Measurements from ENCODE around the gene FGF14.

Gene FGF14

DNA sequence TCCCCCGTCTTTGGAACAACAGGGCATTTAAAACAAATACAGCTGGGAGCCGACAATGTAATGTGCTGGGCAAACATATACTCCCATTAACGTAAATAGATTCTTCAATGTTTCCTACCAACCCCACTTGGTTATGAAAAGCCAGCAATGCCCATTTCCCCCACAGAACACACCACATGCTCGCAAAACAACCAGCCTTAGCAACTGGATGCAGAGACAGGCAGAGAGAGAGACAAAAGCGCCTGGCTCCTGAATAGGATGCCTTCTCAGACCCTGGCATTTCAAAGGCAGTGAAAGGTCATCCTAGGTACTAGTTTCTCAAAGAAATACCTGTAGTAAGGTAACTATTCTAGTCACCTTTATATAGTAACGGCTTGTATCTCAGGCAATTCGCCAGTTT is 486.5 kb downstream of the FGF14 start:
- H3K4me3 ChIP-seq (ENCODE audit: low read length), result no peak overlapping the region
- TF ChIP-seq, protein P1, sequence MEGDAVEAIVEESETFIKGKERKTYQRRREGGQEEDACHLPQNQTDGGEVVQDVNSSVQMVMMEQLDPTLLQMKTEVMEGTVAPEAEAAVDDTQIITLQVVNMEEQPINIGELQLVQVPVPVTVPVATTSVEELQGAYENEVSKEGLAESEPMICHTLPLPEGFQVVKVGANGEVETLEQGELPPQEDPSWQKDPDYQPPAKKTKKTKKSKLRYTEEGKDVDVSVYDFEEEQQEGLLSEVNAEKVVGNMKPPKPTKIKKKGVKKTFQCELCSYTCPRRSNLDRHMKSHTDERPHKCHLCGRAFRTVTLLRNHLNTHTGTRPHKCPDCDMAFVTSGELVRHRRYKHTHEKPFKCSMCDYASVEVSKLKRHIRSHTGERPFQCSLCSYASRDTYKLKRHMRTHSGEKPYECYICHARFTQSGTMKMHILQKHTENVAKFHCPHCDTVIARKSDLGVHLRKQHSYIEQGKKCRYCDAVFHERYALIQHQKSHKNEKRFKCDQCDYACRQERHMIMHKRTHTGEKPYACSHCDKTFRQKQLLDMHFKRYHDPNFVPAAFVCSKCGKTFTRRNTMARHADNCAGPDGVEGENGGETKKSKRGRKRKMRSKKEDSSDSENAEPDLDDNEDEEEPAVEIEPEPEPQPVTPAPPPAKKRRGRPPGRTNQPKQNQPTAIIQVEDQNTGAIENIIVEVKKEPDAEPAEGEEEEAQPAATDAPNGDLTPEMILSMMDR (conservative IDR thresholded peaks at IDR 0.05; ENCODE audit: low read length), result no peak
- DNase-seq (ENCODE audit: low read depth), result no peak

DNA sequence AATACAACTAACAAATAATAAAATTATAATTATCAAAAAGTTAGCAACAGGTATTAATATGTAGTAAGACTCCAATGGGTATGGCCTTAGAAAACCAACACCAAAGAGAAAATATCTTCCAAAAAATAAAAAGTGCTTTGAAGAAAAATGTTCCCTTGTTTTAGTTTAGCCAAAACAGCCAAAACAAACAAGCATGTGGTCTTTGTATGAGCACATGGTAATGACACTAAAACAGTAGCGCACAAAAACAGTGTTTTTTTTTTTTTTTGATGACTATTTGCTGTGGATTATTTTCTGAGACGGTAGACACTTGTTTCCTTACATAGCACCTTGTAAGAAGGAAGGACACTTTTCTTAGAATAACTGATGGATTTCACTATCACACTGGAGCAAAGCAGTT is 490.1 kb downstream of the FGF14 start:
- DNase-seq (ENCODE audit: low read depth), result no peak
- TF ChIP-seq, protein P1 (conservative IDR thresholded peaks at IDR 0.05; ENCODE audit: low read length), result no peak
- H3K4me3 ChIP-seq (ENCODE audit: low read length), result no peak overlapping the region

DNA sequence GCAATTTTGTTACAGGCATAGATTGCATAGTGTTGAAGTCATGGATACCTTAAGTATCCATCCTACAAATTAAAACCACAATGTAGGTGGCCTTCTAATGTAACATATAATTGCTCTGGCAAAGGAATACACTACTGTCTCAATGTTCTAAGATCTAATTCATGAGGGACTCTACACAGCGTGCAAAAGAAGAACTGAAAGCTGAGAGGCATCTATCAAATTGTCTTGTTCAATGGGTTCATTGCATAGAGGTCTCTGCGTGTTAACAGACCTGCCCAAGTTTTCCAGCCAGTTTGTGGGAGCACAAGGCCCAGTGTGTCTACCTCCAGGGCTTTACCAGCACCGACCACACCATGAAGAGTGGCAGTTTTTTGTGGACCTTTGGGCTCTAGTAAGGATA is 498.0 kb downstream of the FGF14 start:
- no peak for DNase-seq (ENCODE audit: low read depth)
- H3K4me3 ChIP-seq (ENCODE audit: low read length), result no peak overlapping the region
- TF ChIP-seq, protein P1 (conservative IDR thresholded peaks at IDR 0.05; ENCODE audit: low read length), result no peak

DNA sequence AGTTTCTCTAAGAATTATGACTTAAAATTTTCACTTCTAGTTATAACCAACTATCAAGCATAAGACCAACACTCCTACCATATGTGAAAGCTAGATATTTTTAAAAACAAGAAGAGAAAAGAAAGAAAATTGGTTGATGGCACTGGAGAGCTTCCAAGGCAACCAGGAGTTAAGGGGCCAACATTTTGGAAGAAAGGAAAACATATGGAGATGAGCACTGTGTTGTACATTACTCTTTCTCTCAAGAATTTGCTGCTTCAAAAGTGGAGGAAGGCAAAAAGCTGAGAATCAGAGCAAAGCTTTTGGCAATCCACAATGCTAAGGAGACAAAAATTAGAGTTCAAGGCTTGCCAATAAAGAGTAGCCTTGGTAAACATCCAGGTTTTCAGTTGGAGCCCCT is 503.2 kb downstream of the FGF14 start:
- H3K4me3 ChIP-seq (ENCODE audit: low read length), result no peak overlapping the region
- no peak for DNase-seq (ENCODE audit: low read depth)
- TF ChIP-seq, protein P1 (conservative IDR thresholded peaks at IDR 0.05; ENCODE audit: low read length), result no peak

DNA sequence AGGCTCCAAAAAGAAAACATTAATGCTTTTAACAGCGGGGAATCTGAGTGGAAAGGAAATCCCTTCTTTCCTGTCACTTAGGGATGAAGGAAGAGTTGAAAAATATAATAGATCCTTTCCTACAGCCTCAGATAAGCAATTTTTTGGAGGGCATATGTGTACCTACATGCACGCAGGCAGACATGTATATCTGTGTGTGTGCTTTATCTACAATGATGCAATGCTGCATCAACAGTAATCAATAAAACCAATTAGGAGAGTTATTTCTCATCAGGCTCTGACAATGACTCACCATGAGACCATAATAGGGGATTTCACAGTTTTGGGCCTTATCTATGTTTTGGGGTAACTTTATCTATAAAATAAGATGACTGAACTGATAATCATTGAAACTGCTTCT is 505.3 kb downstream of the FGF14 start:
- TF ChIP-seq, protein P1 (conservative IDR thresholded peaks at IDR 0.05; ENCODE audit: low read length), result no peak
- no peak for DNase-seq (ENCODE audit: low read depth)
- no peak overlapping the region for H3K4me3 ChIP-seq (ENCODE audit: low read length)

DNA sequence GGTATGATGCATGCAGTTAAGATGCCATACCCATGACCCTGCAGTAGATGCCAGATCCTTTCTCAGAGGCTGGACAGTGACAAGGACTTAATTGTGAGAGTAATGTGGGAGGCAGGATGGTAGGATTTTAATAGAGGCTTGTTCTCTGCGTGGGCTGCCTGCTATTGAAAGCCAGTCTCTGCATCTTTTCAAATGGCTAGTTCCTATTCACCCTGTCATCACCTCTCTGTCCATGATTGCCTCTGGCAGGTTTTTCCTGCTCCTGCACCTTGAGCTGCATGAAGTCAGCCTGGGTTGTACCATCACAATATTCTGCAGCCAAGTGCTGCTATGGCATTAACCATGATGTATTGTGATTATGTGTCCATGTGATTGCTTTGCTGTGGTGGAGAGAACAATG is 508.8 kb downstream of the FGF14 start:
- DNase-seq (ENCODE audit: low read depth), result no peak
- H3K4me3 ChIP-seq (ENCODE audit: low read length), result no peak overlapping the region
- TF ChIP-seq, protein P1 (conservative IDR thresholded peaks at IDR 0.05; ENCODE audit: low read length), result no peak

DNA sequence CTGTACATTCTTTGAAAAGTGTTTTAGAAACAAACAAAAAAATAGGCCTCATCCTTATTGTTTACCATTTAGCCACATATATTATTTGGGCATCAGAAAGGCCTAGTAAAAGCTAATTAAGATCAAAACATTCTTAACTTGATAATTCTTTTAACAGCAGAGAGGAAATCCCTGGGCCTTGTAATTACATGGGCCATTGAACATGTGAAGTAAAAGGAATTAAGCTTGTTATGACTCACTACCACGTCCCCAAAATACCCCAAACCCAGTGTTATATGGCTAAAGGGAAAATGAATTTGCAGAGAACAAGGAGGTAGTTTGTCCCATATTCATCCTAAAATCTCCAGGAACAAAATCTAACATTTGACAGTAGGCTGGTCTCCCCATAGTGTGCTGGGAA is 509.6 kb downstream of the FGF14 start:
- TF ChIP-seq, protein P1 (conservative IDR thresholded peaks at IDR 0.05; ENCODE audit: low read length), result no peak
- DNase-seq (ENCODE audit: low read depth), result no peak
- H3K4me3 ChIP-seq (ENCODE audit: low read length), result no peak overlapping the region
